HepG2 (cell line): ENCODE measurements around the gene CMTM1. TPM values are rescaled to one million over a fixed set of nuclear protein-coding genes. Genes with fewer than 3 reads are reported as not detected.

Source experiments
- ASH2L ChIP-seq: fragments of 300-600, 200-600 bp; sonication (generic); IDR thresholded peaks from 2 replicates; pipeline ENCODE4 v1.7.0; 2017; ENCODE audit warnings: low read depth, mild to moderate bottlenecking, moderate library complexity, mixed read lengths, low read length; ENCODE audit not compliant: insufficient read length
- CBFB ChIP-seq: sonication (generic); formaldehyde crosslinking; IDR thresholded peaks from 2 replicates; pipeline ENCODE4 v1.4.0; 2020; ENCODE audit warnings: missing genetic modification reagents
- CEBPB ChIP-seq: IDR thresholded peaks from 2 replicates; pipeline ENCODE4 v1.6.1; 2011; ENCODE audit warnings: low read depth, low read length, improper control_type of control experiment, borderline replicate concordance
- JUN ChIP-seq: sonication (generic); formaldehyde crosslinking; IDR thresholded peaks from 2 replicates; pipeline ENCODE4 v1.4.0; 2020; ENCODE audit warnings: mild to moderate bottlenecking, missing genetic modification reagents
- KAT8 ChIP-seq: IDR thresholded peaks from 2 replicates; pipeline ENCODE4 v1.6.1; 2016; ENCODE audit warnings: missing genetic modification reagents, missing compliant biosample characterization
- MAFG ChIP-seq: sonication (generic); formaldehyde crosslinking; IDR thresholded peaks from 2 replicates; pipeline ENCODE4 v1.5.1; 2020; ENCODE audit warnings: mild to moderate bottlenecking, missing genetic modification reagents
- MEF2D ChIP-seq: sonication (generic); formaldehyde crosslinking; IDR thresholded peaks from 2 replicates; pipeline ENCODE4 v1.5.1; 2020; ENCODE audit warnings: mild to moderate bottlenecking, missing genetic modification reagents
- MNT ChIP-seq: fragments of 450-650 bp; IDR thresholded peaks from 2 replicates; pipeline ENCODE4 v1.6.1; 2016
- MYNN ChIP-seq: sonication (generic); formaldehyde crosslinking; IDR thresholded peaks from 2 replicates; pipeline ENCODE4 v1.4.0; 2020; ENCODE audit warnings: mild to moderate bottlenecking, low read depth, missing genetic modification reagents
- PHB2 ChIP-seq: fragments of 450-650 bp; IDR thresholded peaks from 2 replicates; pipeline ENCODE4 v1.6.1; 2018; ENCODE audit not compliant: partially characterized antibody
- POGK ChIP-seq: sonication (generic); formaldehyde crosslinking; conservative IDR thresholded peaks from 2 replicates; pipeline ENCODE4 v1.8.0; 2022; ENCODE audit warnings: mild to moderate bottlenecking, moderate library complexity, missing genetic modification reagents
- PPARG ChIP-seq: conservative IDR thresholded peaks from 2 replicates; pipeline ENCODE4 v1.6.1; 2016; ENCODE audit warnings: missing biosample characterization, missing genetic modification reagents
- TARDBP ChIP-seq: sonication (generic); formaldehyde crosslinking; IDR thresholded peaks from 2 replicates; pipeline ENCODE4 v1.8.0; 2022; ENCODE audit warnings: mild to moderate bottlenecking, missing genetic modification reagents
- UBTF ChIP-seq: sonication (generic); formaldehyde crosslinking; IDR thresholded peaks from 2 replicates; pipeline ENCODE4 v1.4.0; 2020; ENCODE audit warnings: mild to moderate bottlenecking, missing genetic modification reagents
- ZNF207 ChIP-seq: fragments of 450-650 bp; IDR thresholded peaks from 2 replicates; pipeline ENCODE4 v1.6.1; 2016; ENCODE audit warnings: antibody characterized with exemption, borderline replicate concordance
- ZNF251 ChIP-seq: sonication (generic); formaldehyde crosslinking; IDR thresholded peaks from 2 replicates; pipeline ENCODE4 v1.9.0; 2021; ENCODE audit warnings: mild to moderate bottlenecking, missing genetic modification reagents
- ZNF430 ChIP-seq: sonication (generic); formaldehyde crosslinking; IDR thresholded peaks from 2 replicates; pipeline ENCODE4 v1.9.0; 2021; ENCODE audit warnings: mild to moderate bottlenecking, missing genetic modification reagents
- ZNF644 ChIP-seq: IDR thresholded peaks from 2 replicates; pipeline ENCODE4 v1.6.1; 2016; ENCODE audit warnings: low read depth
- ZNF766 ChIP-seq: sonication (generic); formaldehyde crosslinking; IDR thresholded peaks from 2 replicates; pipeline ENCODE4 v1.5.0; 2020; ENCODE audit warnings: missing genetic modification reagents, borderline replicate concordance
- polyA plus RNA-seq, 8 experiments: library from polyadenylated mRNA; depleted of rRNA in 3 of 8; stranded (reverse) in 7 of 8; unstranded in 1 of 8; fragments of >200 nt; fragmentation: Illumina TruSeq in 4 of 8; extraction: Trizol in 4 of 8; gene quantifications; 2 replicates each; pipeline versions ENCODE4 v1.2.1 to v1.2.3, GENCODE V29; 2011 to 2016; ENCODE audit warnings: low read depth in 4 of 8, missing spikeins in 1 of 8, mixed read lengths in 1 of 8; ENCODE audit not compliant: insufficient read depth in 1 of 8
- total RNA-seq, 5 experiments: library from RNA; depleted of rRNA; stranded (reverse); fragments of >200 nt; fragmentation: Illumina TruSeq; extraction: Trizol; gene quantifications; 2 replicates each; pipeline ENCODE4 v1.2.3, GENCODE V29; 2016; ENCODE audit warnings: low read depth in 1 of 5
- TF ChIP-seq, protein P1 (sequence below): sonication (generic); formaldehyde crosslinking; IDR thresholded peaks from 2 replicates; pipeline ENCODE4 v1.8.1; 2023; ENCODE audit warnings: missing genetic modification reagents, inconsistent platforms, borderline replicate concordance
- TF ChIP-seq, protein P2 (sequence below): sonication (generic); formaldehyde crosslinking; IDR thresholded peaks from 2 replicates; pipeline ENCODE4 v1.5.0; 2020; ENCODE audit warnings: mild to moderate bottlenecking, missing genetic modification reagents, borderline replicate concordance

The CMTM1 gene
- total and polyA plus RNA-seq, 2 of the 13 experiments (the other 11 are each of a cell fraction or from before 2014, with no cell fraction given) = 1.7 to 2.9 TPM

DNA sequence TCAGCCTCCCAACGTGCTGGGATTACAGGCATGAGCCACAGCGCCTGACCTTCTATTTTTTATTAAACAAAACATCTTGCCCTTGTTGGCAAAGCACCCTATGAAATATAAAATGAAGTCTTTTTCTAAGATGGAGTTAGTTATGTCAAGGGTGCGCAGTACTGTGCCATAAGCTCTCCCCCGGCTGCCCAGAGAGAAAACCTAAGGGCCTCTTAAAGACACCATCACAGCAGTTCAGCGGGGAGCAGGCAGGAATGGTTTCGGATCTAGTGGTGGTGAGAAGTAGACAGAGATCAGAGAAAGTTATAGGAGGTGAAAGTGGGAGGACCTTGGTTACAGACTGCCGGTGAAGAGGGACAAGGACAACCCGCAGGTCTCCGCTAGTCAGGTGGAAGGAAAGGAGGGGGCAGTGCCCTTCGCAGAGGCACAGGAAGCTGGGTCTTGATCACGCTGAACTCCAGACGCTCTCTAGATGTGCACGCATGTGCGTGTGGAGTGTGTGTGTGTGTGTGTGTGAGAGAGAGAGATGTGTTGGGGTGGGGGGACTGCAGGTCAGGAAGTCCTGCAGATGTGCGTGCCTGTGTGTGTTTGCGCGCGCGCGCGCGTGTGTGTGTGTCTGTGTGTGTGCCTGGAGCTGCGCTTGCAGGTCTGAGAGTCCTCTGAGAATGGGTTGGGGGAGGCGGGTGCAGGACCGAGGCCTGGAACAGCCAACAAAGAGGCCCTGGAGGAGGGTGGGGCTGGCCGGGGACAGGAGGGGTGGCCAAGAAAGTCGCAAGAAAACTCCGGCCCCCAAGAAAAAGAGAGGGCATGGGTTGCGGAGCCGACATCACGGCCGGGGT, 37.5 kb downstream of the CMTM1 start (continued):
- TF ChIP-seq, protein P1, sequence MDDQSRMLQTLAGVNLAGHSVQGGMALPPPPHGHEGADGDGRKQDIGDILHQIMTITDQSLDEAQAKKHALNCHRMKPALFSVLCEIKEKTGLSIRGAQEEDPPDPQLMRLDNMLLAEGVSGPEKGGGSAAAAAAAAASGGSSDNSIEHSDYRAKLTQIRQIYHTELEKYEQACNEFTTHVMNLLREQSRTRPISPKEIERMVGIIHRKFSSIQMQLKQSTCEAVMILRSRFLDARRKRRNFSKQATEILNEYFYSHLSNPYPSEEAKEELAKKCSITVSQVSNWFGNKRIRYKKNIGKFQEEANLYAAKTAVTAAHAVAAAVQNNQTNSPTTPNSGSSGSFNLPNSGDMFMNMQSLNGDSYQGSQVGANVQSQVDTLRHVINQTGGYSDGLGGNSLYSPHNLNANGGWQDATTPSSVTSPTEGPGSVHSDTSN = no peak
- no peak; the same call in 1 of the 2 replicates for TF ChIP-seq ZNF430
- no peak for TF ChIP-seq PHB2
- TF ChIP-seq CBFB (CRISPR knock-in tag) = no peak
- TF ChIP-seq, protein P2, sequence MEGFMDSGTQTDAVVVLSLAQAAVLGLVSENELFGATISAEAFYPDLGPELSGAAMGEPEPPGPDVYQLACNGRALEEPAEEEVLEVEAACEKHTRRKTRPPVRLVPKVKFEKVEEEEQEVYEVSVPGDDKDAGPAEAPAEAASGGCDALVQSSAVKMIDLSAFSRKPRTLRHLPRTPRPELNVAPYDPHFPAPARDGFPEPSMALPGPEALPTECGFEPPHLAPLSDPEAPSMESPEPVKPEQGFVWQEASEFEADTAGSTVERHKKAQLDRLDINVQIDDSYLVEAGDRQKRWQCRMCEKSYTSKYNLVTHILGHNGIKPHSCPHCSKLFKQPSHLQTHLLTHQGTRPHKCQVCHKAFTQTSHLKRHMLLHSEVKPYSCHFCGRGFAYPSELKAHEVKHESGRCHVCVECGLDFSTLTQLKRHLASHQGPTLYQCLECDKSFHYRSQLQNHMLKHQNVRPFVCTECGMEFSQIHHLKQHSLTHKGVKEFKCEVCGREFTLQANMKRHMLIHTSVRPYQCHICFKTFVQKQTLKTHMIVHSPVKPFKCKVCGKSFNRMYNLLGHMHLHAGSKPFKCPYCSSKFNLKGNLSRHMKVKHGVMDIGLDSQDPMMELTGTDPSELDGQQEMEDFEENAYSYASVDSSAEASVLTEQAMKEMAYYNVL (CRISPR knock-in tag) = no peak
- TF ChIP-seq MNT = no peak; the same call in 1 of the 2 replicates
- TF ChIP-seq JUN (CRISPR knock-in tag) = no peak
- peak; percentile 69 for TF ChIP-seq UBTF (CRISPR knock-in tag)
- TF ChIP-seq TARDBP (CRISPR knock-in tag) = no peak
- no peak for TF ChIP-seq MAFG (CRISPR knock-in tag)
- 0 out of 2 replicates have a peak, but pooled peaks have one; percentile 47 for TF ChIP-seq ZNF251
- TF ChIP-seq ZNF207 = no peak
- TF ChIP-seq MYNN = no peak
- peak; percentile 34; the same call in 1 of the 2 replicates for TF ChIP-seq KAT8 (CRISPR knock-in tag)
- no peak for TF ChIP-seq CEBPB
- 0 out of 2 replicates have a peak, but pooled peaks have one; percentile 15 for TF ChIP-seq MEF2D (CRISPR knock-in tag)
- TF ChIP-seq PPARG (CRISPR knock-in tag) = no peak
- TF ChIP-seq ZNF766 = no peak
- no peak for TF ChIP-seq ZNF644 (CRISPR knock-in tag)
- TF ChIP-seq ASH2L = no peak
- TF ChIP-seq POGK (CRISPR knock-in tag) = peak; percentile 65; the same call in 1 of the 2 replicates
